ENCODE measurements around the gene STYX. TPM values are rescaled to one million over a fixed set of nuclear protein-coding genes. Genes with fewer than 3 reads are reported as not detected.
A peak's percentile ranks its signal among the peaks of the same experiment; 100 is the strongest.

The STYX gene
- total and polyA plus RNA-seq, 2 experiments from 2014 or later: 23.3 to 40.2 TPM

DNA sequence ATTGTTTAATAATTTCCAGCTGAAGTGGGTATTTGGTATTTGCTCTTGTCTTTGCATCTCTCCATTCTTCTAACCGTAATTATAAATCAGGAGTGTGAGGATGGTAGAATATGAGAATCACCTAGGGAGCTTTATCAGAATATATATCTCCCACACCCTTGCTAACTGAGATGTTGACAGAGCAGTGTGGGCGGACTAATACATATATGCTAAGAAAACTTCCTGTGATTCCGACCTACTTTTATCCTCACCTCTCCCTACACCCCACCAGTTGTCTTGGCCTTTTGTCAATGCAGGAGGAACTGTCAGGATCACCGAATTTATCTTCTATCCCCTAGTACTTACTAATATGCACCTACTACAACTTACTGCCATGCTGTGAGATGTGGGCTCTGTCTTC is 76.1 kb downstream of the STYX start:
- no peaks in the 10 kb centered on the region for H3F3A ChIP-seq (replicated peaks; ENCODE audit: low read depth)
- TF ChIP-seq ZNF114 (CRISPR knock-in tag; IDR thresholded peaks at IDR 0.05) (no peak), JUNB (IDR thresholded peaks at IDR 0.05; ENCODE audit: unreplicated experiment) (no peak), EZH2 (IDR thresholded peaks at IDR 0.05; ENCODE audit: low read depth, unreplicated experiment) (no peak), POLR2AphosphoS5 (IDR thresholded peaks at IDR 0.05; ENCODE audit: low read depth) (no peak), CREB1 (CRISPR knock-in tag; IDR thresholded peaks at IDR 0.05; ENCODE audit: low read depth) (no peak), NANOG (IDR thresholded peaks at IDR 0.05; ENCODE audit: borderline replicate concordance) (no peak), ZNF331 (CRISPR knock-in tag; IDR thresholded peaks at IDR 0.05; ENCODE audit: low read depth) (no peak)
- TF ChIP-seq, protein P1, sequence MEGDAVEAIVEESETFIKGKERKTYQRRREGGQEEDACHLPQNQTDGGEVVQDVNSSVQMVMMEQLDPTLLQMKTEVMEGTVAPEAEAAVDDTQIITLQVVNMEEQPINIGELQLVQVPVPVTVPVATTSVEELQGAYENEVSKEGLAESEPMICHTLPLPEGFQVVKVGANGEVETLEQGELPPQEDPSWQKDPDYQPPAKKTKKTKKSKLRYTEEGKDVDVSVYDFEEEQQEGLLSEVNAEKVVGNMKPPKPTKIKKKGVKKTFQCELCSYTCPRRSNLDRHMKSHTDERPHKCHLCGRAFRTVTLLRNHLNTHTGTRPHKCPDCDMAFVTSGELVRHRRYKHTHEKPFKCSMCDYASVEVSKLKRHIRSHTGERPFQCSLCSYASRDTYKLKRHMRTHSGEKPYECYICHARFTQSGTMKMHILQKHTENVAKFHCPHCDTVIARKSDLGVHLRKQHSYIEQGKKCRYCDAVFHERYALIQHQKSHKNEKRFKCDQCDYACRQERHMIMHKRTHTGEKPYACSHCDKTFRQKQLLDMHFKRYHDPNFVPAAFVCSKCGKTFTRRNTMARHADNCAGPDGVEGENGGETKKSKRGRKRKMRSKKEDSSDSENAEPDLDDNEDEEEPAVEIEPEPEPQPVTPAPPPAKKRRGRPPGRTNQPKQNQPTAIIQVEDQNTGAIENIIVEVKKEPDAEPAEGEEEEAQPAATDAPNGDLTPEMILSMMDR (conservative IDR thresholded peaks at IDR 0.05; ENCODE audit: low read depth in 2 of 2): no peak
- TF ChIP-seq, protein P2, sequence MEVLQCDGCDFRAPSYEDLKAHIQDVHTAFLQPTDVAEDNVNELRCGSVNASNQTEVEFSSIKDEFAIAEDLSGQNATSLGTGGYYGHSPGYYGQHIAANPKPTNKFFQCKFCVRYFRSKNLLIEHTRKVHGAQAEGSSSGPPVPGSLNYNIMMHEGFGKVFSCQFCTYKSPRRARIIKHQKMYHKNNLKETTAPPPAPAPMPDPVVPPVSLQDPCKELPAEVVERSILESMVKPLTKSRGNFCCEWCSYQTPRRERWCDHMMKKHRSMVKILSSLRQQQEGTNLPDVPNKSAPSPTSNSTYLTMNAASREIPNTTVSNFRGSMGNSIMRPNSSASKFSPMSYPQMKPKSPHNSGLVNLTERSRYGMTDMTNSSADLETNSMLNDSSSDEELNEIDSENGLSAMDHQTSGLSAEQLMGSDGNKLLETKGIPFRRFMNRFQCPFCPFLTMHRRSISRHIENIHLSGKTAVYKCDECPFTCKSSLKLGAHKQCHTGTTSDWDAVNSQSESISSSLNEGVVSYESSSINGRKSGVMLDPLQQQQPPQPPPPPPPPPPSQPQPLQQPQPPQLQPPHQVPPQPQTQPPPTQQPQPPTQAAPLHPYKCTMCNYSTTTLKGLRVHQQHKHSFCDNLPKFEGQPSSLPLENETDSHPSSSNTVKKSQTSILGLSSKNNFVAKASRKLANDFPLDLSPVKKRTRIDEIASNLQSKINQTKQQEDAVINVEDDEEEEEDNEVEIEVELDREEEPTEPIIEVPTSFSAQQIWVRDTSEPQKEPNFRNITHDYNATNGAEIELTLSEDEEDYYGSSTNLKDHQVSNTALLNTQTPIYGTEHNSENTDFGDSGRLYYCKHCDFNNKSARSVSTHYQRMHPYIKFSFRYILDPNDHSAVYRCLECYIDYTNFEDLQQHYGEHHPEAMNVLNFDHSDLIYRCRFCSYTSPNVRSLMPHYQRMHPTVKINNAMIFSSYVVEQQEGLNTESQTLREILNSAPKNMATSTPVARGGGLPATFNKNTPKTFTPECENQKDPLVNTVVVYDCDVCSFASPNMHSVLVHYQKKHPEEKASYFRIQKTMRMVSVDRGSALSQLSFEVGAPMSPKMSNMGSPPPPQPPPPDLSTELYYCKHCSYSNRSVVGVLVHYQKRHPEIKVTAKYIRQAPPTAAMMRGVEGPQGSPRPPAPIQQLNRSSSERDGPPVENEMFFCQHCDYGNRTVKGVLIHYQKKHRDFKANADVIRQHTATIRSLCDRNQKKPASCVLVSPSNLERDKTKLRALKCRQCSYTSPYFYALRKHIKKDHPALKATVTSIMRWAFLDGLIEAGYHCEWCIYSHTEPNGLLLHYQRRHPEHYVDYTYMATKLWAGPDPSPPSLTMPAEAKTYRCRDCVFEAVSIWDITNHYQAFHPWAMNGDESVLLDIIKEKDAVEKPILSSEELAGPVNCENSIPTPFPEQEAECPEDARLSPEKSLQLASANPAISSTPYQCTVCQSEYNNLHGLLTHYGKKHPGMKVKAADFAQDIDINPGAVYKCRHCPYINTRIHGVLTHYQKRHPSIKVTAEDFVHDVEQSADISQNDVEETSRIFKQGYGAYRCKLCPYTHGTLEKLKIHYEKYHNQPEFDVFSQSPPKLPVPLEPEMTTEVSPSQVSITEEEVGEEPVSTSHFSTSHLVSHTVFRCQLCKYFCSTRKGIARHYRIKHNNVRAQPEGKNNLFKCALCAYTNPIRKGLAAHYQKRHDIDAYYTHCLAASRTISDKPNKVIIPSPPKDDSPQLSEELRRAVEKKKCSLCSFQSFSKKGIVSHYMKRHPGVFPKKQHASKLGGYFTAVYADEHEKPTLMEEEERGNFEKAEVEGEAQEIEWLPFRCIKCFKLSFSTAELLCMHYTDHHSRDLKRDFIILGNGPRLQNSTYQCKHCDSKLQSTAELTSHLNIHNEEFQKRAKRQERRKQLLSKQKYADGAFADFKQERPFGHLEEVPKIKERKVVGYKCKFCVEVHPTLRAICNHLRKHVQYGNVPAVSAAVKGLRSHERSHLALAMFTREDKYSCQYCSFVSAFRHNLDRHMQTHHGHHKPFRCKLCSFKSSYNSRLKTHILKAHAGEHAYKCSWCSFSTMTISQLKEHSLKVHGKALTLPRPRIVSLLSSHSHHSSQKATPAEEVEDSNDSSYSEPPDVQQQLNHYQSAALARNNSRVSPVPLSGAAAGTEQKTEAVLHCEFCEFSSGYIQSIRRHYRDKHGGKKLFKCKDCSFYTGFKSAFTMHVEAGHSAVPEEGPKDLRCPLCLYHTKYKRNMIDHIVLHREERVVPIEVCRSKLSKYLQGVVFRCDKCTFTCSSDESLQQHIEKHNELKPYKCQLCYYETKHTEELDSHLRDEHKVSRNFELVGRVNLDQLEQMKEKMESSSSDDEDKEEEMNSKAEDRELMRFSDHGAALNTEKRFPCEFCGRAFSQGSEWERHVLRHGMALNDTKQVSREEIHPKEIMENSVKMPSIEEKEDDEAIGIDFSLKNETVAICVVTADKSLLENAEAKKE (CRISPR knock-in tag; IDR thresholded peaks at IDR 0.05): no peak
- no peaks in the 10 kb centered on the region for H4K20me1 ChIP-seq (replicated peaks; ENCODE audit: insufficient read depth)
- no peak overlapping the region for H3K4me3 Mint-ChIP-seq
- DNase-seq (ENCODE audit: low spot score): no peak
- ATAC-seq: no peak
- no peaks in the 10 kb centered on the region for H3K36me3 Mint-ChIP-seq (ENCODE audit: low read depth)
- H3K36me3 ChIP-seq (ENCODE audit: insufficient read depth): no peaks in the 10 kb centered on the region
- no peak overlapping the region for H3K27ac Mint-ChIP-seq
- no peaks in the 10 kb centered on the region for H3K27me3 ChIP-seq (ENCODE audit: insufficient read depth)
- no peak overlapping the region for H3K4me3 ChIP-seq
- peak overlapping the region; percentile 80 for H2AFZ ChIP-seq
- H3K27me3 Mint-ChIP-seq (ENCODE audit: insufficient read depth, low read depth, poor library complexity): no peaks in the 10 kb centered on the region
- no peaks in the 10 kb centered on the region for H3K9me2 ChIP-seq (ENCODE audit: insufficient read depth)
- H3K27ac ChIP-seq (ENCODE audit: low read depth): no peak overlapping the region
- H3K4me1 ChIP-seq (ENCODE audit: insufficient read depth): no peaks in the 10 kb centered on the region
- H3K4me1 Mint-ChIP-seq: peaks cover 3% of the 10 kb centered on the region
- no peak overlapping the region for H3K4me2 ChIP-seq
- no peaks in the 10 kb centered on the region for H3K79me2 ChIP-seq (replicated peaks; ENCODE audit: insufficient read depth)
- no peaks in the 10 kb centered on the region for H3K9me3 Mint-ChIP-seq

Data from GM23338 (cell line).